H1 (cell line): Measurements from ENCODE around the gene ZNF768. TPM values are rescaled to one million over a fixed set of nuclear protein-coding genes. Genes with fewer than 3 reads are reported as not detected.

Experiments
- CTCF ChIA-PET: fragments of 300-600 bp; sonication (Branson Sonifier 250); formaldehyde crosslinking; loops from one replicate; lab custom pipeline; 2021; ENCODE audit not compliant: partially characterized antibody; lab: Charles Lee
- POLR2A ChIA-PET: fragments of 300-600 bp; sonication (Branson Sonifier 250); formaldehyde crosslinking; loops from one replicate; lab custom pipeline; 2021; ENCODE audit warnings: inconsistent platforms; ENCODE audit not compliant: partially characterized antibody; lab: Charles Lee
- DNase-seq, 2 experiments: peaks; one replicate each; pipeline versions ENCODE4 v3.0.0 to v3.0.0-alpha.2; 2010 to 2022; ENCODE audit warnings: low spot score in 2 of 2, low read depth in 1 of 2, mixed read lengths in 1 of 2
- FAIRE-seq: peaks from 2 replicates; lab custom pipeline; 2011; peaks lifted over from hg19 to GRCh38; lab: Jason Lieb, UNC
- H2AFZ ChIP-seq: 2 replicates; pipeline ENCODE4 v1.8.1; 2012; ENCODE audit warnings: low read length, inconsistent platforms
- H2AK5ac ChIP-seq: 2 replicates; pipeline ENCODE4 v1.6.1; 2013; ENCODE audit warnings: low read depth, low read length
- H2BK120ac ChIP-seq: replicated peaks from 2 replicates; pipeline ENCODE3; 2013; ENCODE audit warnings: low read depth, low read length, inconsistent platforms
- H2BK12ac ChIP-seq: 2 replicates; pipeline ENCODE4 v1.6.1; 2013; ENCODE audit warnings: low read depth, low read length
- H2BK15ac ChIP-seq: 2 replicates; pipeline ENCODE4 v1.6.1; 2013; ENCODE audit warnings: low read length
- H2BK20ac ChIP-seq: 2 replicates; pipeline ENCODE4 v1.6.1; 2013; ENCODE audit warnings: low read length
- H2BK5ac ChIP-seq: 2 replicates; pipeline ENCODE4 v1.6.1; 2013; ENCODE audit warnings: low read depth, low read length
- H3K14ac ChIP-seq: 2 replicates; pipeline ENCODE4 v1.6.1; 2013; ENCODE audit warnings: inconsistent platforms; ENCODE audit not compliant: insufficient read length
- H3K18ac ChIP-seq: 2 replicates; pipeline ENCODE4 v1.6.1; 2013; ENCODE audit warnings: low read length; ENCODE audit errors: extremely low read depth
- H3K23ac ChIP-seq: 2 replicates; pipeline ENCODE4 v1.6.1; 2013; ENCODE audit warnings: inconsistent platforms; ENCODE audit not compliant: insufficient read length
- H3K23me2 ChIP-seq: 2 replicates; pipeline ENCODE4 v1.6.1; 2013; ENCODE audit warnings: low read depth, low read length
- H3K27ac ChIP-seq: 2 replicates; pipeline ENCODE4 v1.6.1; 2011; ENCODE audit warnings: low read depth, low read length, inconsistent platforms
- H3K27me3 ChIP-seq, 4 experiments: replicated peaks in 1 of 4; 1 replicate in 1 of 4; 2 replicates in 3 of 4; pipeline versions ENCODE4 v1.6.1 to v1.8.1; 2011 to 2013; ENCODE audit warnings: low read length in 3 of 4, mild to moderate bottlenecking in 3 of 4, inconsistent platforms in 2 of 4, mixed read lengths in 2 of 4, moderate library complexity in 1 of 4; ENCODE audit not compliant: control insufficient read depth in 3 of 4, insufficient read depth in 3 of 4; ENCODE audit errors: extremely low read depth in 1 of 4
- H3K36me3 ChIP-seq, 4 experiments: 2 replicates each; pipeline versions ENCODE4 v1.6.1 to v1.8.1; 2011 to 2013; ENCODE audit warnings: mild to moderate bottlenecking in 4 of 4, low read length in 3 of 4, moderate library complexity in 2 of 4, control low read depth in 1 of 4, inconsistent platforms in 1 of 4; ENCODE audit not compliant: insufficient read depth in 4 of 4, control insufficient read depth in 2 of 4
- H3K4ac ChIP-seq: replicated peaks from 2 replicates; pipeline ENCODE3; 2013; ENCODE audit warnings: low read length, low read depth, mixed read lengths, inconsistent platforms; ENCODE audit not compliant: insufficient read length
- H3K4me1 ChIP-seq, 4 experiments: replicated peaks in 1 of 4; 1 replicate in 1 of 4; 2 replicates in 3 of 4; pipeline versions ENCODE4 v1.6.1 to v1.8.1; 2011 to 2013; ENCODE audit warnings: low read length in 3 of 4, inconsistent platforms in 2 of 4, mixed read lengths in 1 of 4; ENCODE audit not compliant: insufficient read depth in 4 of 4, control insufficient read depth in 3 of 4
- H3K4me2 ChIP-seq, 2 experiments: 2 replicates each; pipeline versions ENCODE4 v1.6.1 to v1.8.1; 2011 to 2013; ENCODE audit warnings: low read depth in 2 of 2, low read length in 2 of 2, control low read depth in 1 of 2, inconsistent platforms in 1 of 2, mild to moderate bottlenecking in 1 of 2; ENCODE audit not compliant: insufficient read depth in 1 of 2
- H3K4me3 ChIP-seq, 4 experiments: fragments of 200-600, 300-600 bp in 1 of 4; sonication (generic), shearing (Covaris generic), sonication (Bioruptor Twin) in 1 of 4; 2 replicates each; pipeline versions ENCODE4 v1.5.1 to v1.8.1; 2011 to 2016; ENCODE audit warnings: low read length in 4 of 4, low read depth in 3 of 4, control low read depth in 2 of 4, inconsistent platforms in 2 of 4, mild to moderate bottlenecking in 2 of 4, mixed read lengths in 1 of 4, moderate library complexity in 1 of 4; ENCODE audit not compliant: insufficient read depth in 2 of 4; ENCODE audit errors: extremely low read depth in 1 of 4
- H3K56ac ChIP-seq: replicated peaks from 2 replicates; pipeline ENCODE3; 2013; ENCODE audit warnings: low read depth, mild to moderate bottlenecking, mixed read lengths, low read length, inconsistent platforms; ENCODE audit not compliant: insufficient read length
- H3K79me1 ChIP-seq: 2 replicates; pipeline ENCODE4 v1.6.1; 2013; ENCODE audit warnings: low read depth, low read length, control low read depth
- H3K79me2 ChIP-seq, 2 experiments: 2 replicates each; pipeline versions ENCODE4 v1.6.1 to v1.8.1; 2012 to 2013; ENCODE audit warnings: low read length in 2 of 2, mild to moderate bottlenecking in 2 of 2, inconsistent platforms in 1 of 2; ENCODE audit not compliant: insufficient read depth in 2 of 2, control insufficient read depth in 1 of 2
- H3K9ac ChIP-seq, 4 experiments: replicated peaks in 1 of 4; 1 replicate in 1 of 4; 2 replicates in 3 of 4; pipeline versions ENCODE4 v1.6.1 to v1.8.1; 2011 to 2013; ENCODE audit warnings: low read depth in 3 of 4, low read length in 3 of 4, control low read depth in 2 of 4, mild to moderate bottlenecking in 2 of 4, moderate library complexity in 2 of 4, inconsistent platforms in 1 of 4; ENCODE audit errors: extremely low read depth in 1 of 4
- H3K9me3 ChIP-seq, 2 experiments: 2 replicates each; pipeline versions ENCODE4 v1.6.1 to v1.8.1; 2012 to 2013; ENCODE audit warnings: mild to moderate bottlenecking in 2 of 2, moderate library complexity in 2 of 2, control low read depth in 1 of 2, inconsistent platforms in 1 of 2, low read depth in 1 of 2, low read length in 1 of 2, mixed read lengths in 1 of 2; ENCODE audit not compliant: insufficient read depth in 2 of 2
- H4K20me1 ChIP-seq, 2 experiments: replicated peaks in 1 of 2; 2 replicates each; pipeline versions ENCODE3 to v1.8.1; 2011 to 2013; ENCODE audit warnings: inconsistent platforms in 2 of 2, low read length in 2 of 2, mild to moderate bottlenecking in 1 of 2; ENCODE audit not compliant: insufficient read depth in 2 of 2, control insufficient read depth in 1 of 2
- H4K5ac ChIP-seq: 2 replicates; pipeline ENCODE4 v1.6.1; 2013; ENCODE audit warnings: low read length, low read depth, mixed read lengths, inconsistent platforms; ENCODE audit not compliant: insufficient read length
- H4K8ac ChIP-seq: 2 replicates; pipeline ENCODE4 v1.8.0; 2013; ENCODE audit warnings: mild to moderate bottlenecking, moderate library complexity, low read length, inconsistent platforms; ENCODE audit not compliant: insufficient read depth; ENCODE audit errors: extremely low read depth
- H4K91ac ChIP-seq: replicated peaks from 2 replicates; pipeline ENCODE3; 2013; ENCODE audit warnings: low read length, mixed read lengths, inconsistent platforms; ENCODE audit not compliant: insufficient read length
- BCL11A ChIP-seq, 2 experiments: IDR thresholded peaks; one replicate each; pipeline ENCODE4 v1.6.1; 2011; ENCODE audit warnings: low read depth in 2 of 2, low read length in 2 of 2, mild to moderate bottlenecking in 2 of 2
- BRCA1 ChIP-seq: IDR thresholded peaks from 2 replicates; pipeline ENCODE4 v1.6.1; 2012; ENCODE audit warnings: low read depth, low read length, improper control_type of control experiment
- CHD1 ChIP-seq: IDR thresholded peaks from 2 replicates; pipeline ENCODE4 v1.6.1; 2012; ENCODE audit warnings: low read depth, low read length, improper control_type of control experiment
- GABPA ChIP-seq: IDR thresholded peaks from 2 replicates; pipeline ENCODE4 v1.6.1; 2011; ENCODE audit warnings: mild to moderate bottlenecking, low read length, moderate library complexity, borderline replicate concordance; ENCODE audit not compliant: insufficient read depth
- KDM4A ChIP-seq: IDR thresholded peaks from one replicate; pipeline ENCODE4 v1.7.1; 2012; ENCODE audit warnings: low read depth, mild to moderate bottlenecking, moderate library complexity, low read length, inconsistent platforms; ENCODE audit not compliant: severe bottlenecking
- RXRA ChIP-seq: IDR thresholded peaks from 2 replicates; pipeline ENCODE4 v1.6.1; 2011; ENCODE audit warnings: low read depth, mild to moderate bottlenecking, low read length, moderate library complexity; ENCODE audit not compliant: insufficient read depth
- SIRT6 ChIP-seq: IDR thresholded peaks from one replicate; pipeline ENCODE4 v1.7.1; 2012; ENCODE audit warnings: low read length, inconsistent platforms
- SUZ12 ChIP-seq: fragments of 200-600 bp; sonication (generic); IDR thresholded peaks from 2 replicates; pipeline ENCODE4 v1.6.1; 2012; ENCODE audit warnings: mild to moderate bottlenecking, inconsistent platforms, low read length, moderate library complexity, mixed read lengths
- WGBS, 2 experiments: shearing (Covaris generic) in 1 of 2; methylation state at CpG; one replicate each; pipeline versions ENCODE4 v1.1.6 to v1.1.7; 2013 to 2015; ENCODE audit warnings: low lambda C conversion rate in 2 of 2, mixed read lengths in 2 of 2, inconsistent platforms in 1 of 2, low coverage in 1 of 2, missing lambda C conversion rate in 1 of 2; ENCODE audit not compliant: insufficient replicate concordance in 2 of 2, insufficient coverage in 1 of 2, insufficient read length in 1 of 2; ENCODE audit errors: extremely low coverage in 1 of 2, missing lambda C conversion rate in 1 of 2; 5-methylcytosine and 5-hydroxymethylcytosine counted together
- polyA plus RNA-seq, 7 experiments: library from polyadenylated mRNA; depleted of rRNA in 3 of 7; stranded (reverse) in 5 of 7; unstranded in 2 of 7; fragments of >200 nt in 5 of 7; fragments of 200-250 nt in 2 of 7; gene quantifications; 1 replicate in 5 of 7; 2 replicates in 1 of 7; 4 replicates in 1 of 7; pipeline versions ENCODE4 v1.2.1 to v1.2.3, GENCODE V29; 2011 to 2013; ENCODE audit warnings: missing spikeins in 2 of 7, mixed read lengths in 2 of 7
- total RNA-seq: library from RNA; stranded (reverse); fragmentation: NEBNext Ultra II Directional; extraction: Animal tissue kit (Norgen Biotek cat#: 25700); gene quantifications from 2 replicates; pipeline ENCODE4 v1.2.1, GENCODE V29; 2021

Gene ZNF768
- total and polyA plus RNA-seq, 2 of the 8 experiments (the other 6 are each of a cell fraction or from before 2014, with no cell fraction given): 36.1 to 47.7 TPM

DNA sequence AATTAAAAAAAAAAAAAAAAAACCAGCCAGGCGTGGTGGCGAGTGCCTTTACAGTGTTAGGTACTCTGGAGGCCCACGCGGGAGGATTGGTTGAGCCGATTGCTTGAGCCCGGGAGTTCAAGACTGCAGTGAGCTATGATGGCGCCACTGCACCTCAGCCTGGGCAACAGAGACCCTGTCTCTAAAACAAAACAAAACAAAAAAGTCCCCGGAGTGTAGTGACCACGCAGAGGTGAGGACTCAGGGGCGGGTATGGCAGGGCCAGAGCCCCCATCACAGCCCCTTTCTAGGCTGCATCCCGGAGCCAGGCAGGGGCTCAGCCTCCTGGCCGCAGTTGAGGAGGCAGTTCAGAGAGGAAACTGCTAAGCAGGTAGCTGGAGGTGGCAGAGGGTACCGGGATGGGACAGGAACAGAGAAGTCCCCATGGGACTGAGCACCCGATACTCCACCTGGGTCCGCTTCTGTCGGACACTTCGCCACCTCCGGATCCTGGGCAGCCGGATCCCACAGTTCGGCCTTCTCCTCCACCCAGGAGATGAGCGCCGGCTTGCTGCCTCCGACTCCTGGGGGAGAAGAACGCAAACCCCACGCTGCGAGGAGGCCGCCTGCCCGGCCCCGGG lies 7.5 kb upstream of the ZNF768 start:
- no peak overlapping the region for H2BK20ac ChIP-seq
- no peak overlapping the region for H2BK120ac ChIP-seq
- ChIA-PET POLR2A (interaction anchor here (0.6 to 5.3 kb wide), 20 partner anchors 8 to 179 kb away, joined by 3 to 121 read pairs (median 10); partner anchors contain the start of genes CD2BP2, DCTPP1, SEPHS2 and ZNF689), CTCF (interaction anchor here (0.8 to 4.4 kb wide), 10 partner anchors 9 to 86 kb away, joined by 3 to 28 read pairs (median 6); partner anchors contain the start of gene ZNF689)
- peaks cover 0 to 8% (median 2%) of the 10 kb centered on the region in 4 experiments; a peak in 2 of 8 replicates for H3K36me3 ChIP-seq
- no peak overlapping the region for H3K56ac ChIP-seq
- H3K4me1 ChIP-seq: peaks cover 0 to 5% (median 3%) of the 10 kb centered on the region in 4 experiments; a peak in 3 of 7 replicates
- peak overlapping the region; percentile 13 for H4K5ac ChIP-seq
- H3K14ac ChIP-seq: no peak overlapping the region
- no peak overlapping the region for H2AFZ ChIP-seq
- no peak overlapping the region for H4K91ac ChIP-seq
- H3K79me1 ChIP-seq: peaks cover 2% of the 10 kb centered on the region
- no peak for TF ChIP-seq BRCA1
- no peak for TF ChIP-seq SIRT6
- no peak for TF ChIP-seq RXRA
- peak; percentile 8 for TF ChIP-seq KDM4A
- TF ChIP-seq CHD1: no peak
- no peak for TF ChIP-seq BCL11A (IDR thresholded peaks at IDR 0.05; ENCODE audit: low read depth in 2 of 2, low read length in 2 of 2)
- no peak for TF ChIP-seq SUZ12
- TF ChIP-seq GABPA: no peak
- TF ChIP-seq, all 59 proteins: peak for 1
- peaks cover 7% of the 10 kb centered on the region for H3K23me2 ChIP-seq
- H3K18ac ChIP-seq: 0 out of 2 replicates have a peak overlapping the region, but pooled peaks have one; percentile 7
- H3K9ac ChIP-seq: peak overlapping the region; percentile 54 to 94 (median 80); a peak in 6 of 7 replicates
- H3K27ac ChIP-seq: peak overlapping the region; percentile 94; the same call in 1 of the 2 replicates
- WGBS, 2 experiments: 22% methylated on average over 27 of the region's 29 CpGs; no CpG with 5 or more reads in 1 of the 2 experiments
- H3K79me2 ChIP-seq: peaks cover 0 to 4% of the 10 kb centered on the region in 2 experiments; a peak in 1 of 4 replicates
- H3K9me3 ChIP-seq: no peaks in the 10 kb centered on the region
- peak overlapping the region; percentile 94; the same call in 1 of the 2 replicates for H2BK5ac ChIP-seq
- H3K4ac ChIP-seq: no peak overlapping the region
- peaks cover 0 to 5% of the 10 kb centered on the region in 2 experiments for H4K20me1 ChIP-seq
- peak in 1 of 2 experiments; percentile 54 for DNase-seq
- peak overlapping the region; percentile 58 to 86 for H3K4me2 ChIP-seq
- H2AK5ac ChIP-seq: no peak overlapping the region
- no peak overlapping the region for H3K23ac ChIP-seq
- H3K4me3 ChIP-seq: peak overlapping the region; percentile 61 to 85 (median 70)
- H2BK12ac ChIP-seq: no peak overlapping the region
- H2BK15ac ChIP-seq: no peak overlapping the region
- no peaks in the 10 kb centered on the region for H3K27me3 ChIP-seq
- peak overlapping the region; percentile 36; the same call in 1 of the 2 replicates for H4K8ac ChIP-seq
- FAIRE-seq: no peak
